NCI-H2029 (cell line): ENCODE data around the gene PPY.
"Not testable (repeated sequence)": the region's sequence is repeated elsewhere in the genome, so short reads cannot be mapped to it uniquely, and the experiment has no call there.

Source experiments
- DNase-seq: peaks from one replicate; lab custom pipeline; 2025; lab: John Stamatoyannopoulos, UW

Gene PPY

GRCh38 chr17:43931062-43931571, 11.2 kb downstream of the PPY start:
- DNase-seq, result no peak

- DNase-seq, result no peak
These were observed 13.7 kb downstream of the PPY start for GRCh38 chr17:43928609-43929008.

GRCh38 chr17:43927929-43928328, 14.3 kb downstream of the PPY start:
- DNase-seq, result not testable (repeated sequence)

- DNase-seq, result no peak
These were observed 15.0 kb downstream of the PPY start for GRCh38 chr17:43927060-43927864.

GRCh38 chr17:43924558-43924957, 17.7 kb downstream of the PPY start:
- DNase-seq, result no peak

GRCh38 chr17:43920500-43921095, 21.7 kb downstream of the PPY start:
- no peak for DNase-seq

GRCh38 chr17:43918026-43918389, 24.3 kb downstream of the PPY start:
- DNase-seq, result no peak

GRCh38 chr17:43917348-43918025, 24.8 kb downstream of the PPY start:
- DNase-seq, result no peak

GRCh38 chr17:43917016-43917347, 25.3 kb downstream of the PPY start:
- DNase-seq, result no peak

GRCh38 chr17:43916385-43916784, 25.9 kb downstream of the PPY start:
- no peak for DNase-seq

GRCh38 chr17:43915559-43915958, 26.7 kb downstream of the PPY start:
- DNase-seq, result no peak

- DNase-seq, result no peak
These were observed 27.8 kb downstream of the PPY start for GRCh38 chr17:43914451-43914850.

- DNase-seq, result no peak
These were observed 28.7 kb downstream of the PPY start for GRCh38 chr17:43913584-43913983.

GRCh38 chr17:43912635-43913304, 29.5 kb downstream of the PPY start:
- DNase-seq, result no peak

GRCh38 chr17:43911904-43912303, 30.4 kb downstream of the PPY start:
- peak; percentile 59 for DNase-seq

- no peak for DNase-seq
These were observed 32.6 kb downstream of the PPY start for GRCh38 chr17:43909537-43910231.

GRCh38 chr17:43907998-43908721, 34.1 kb downstream of the PPY start:
- no peak for DNase-seq

- no peak for DNase-seq
These were observed 34.8 kb downstream of the PPY start, which contains the start of gene MPP2 for GRCh38 chr17:43907425-43907981. TSS of gene MPP2 (minus strand) at chr17:43907536. CDS start at chr17:43904460, 3,076 bp downstream.

- DNase-seq, result no peak
These were observed 35.3 kb downstream of the PPY start for GRCh38 chr17:43906951-43907424.

GRCh38 chr17:43905985-43906852, 36.1 kb downstream of the PPY start:
- DNase-seq, result no peak
